Vagina (tissue), 2 donors: ENCODE measurements around the gene AP4E1. TPM values are rescaled to one million over a fixed set of nuclear protein-coding genes. Genes with fewer than 3 reads are reported as not detected.
"Not testable (repeated sequence)": the region's sequence is repeated elsewhere in the genome, so short reads cannot be mapped to it uniquely, and the experiment has no call there.

ENCODE experiments used
- DNase-seq, 2 donors: peaks; one replicate each; pipeline ENCODE4 v3.0.0-alpha.2; 2017; ENCODE audit errors: extremely low spot score in 2 of 2
- H3K27ac ChIP-seq: fragments of 200-600 bp; sonication (generic); one replicate; pipeline ENCODE4 v1.5.1; 2019
- H3K27me3 ChIP-seq: fragments of 200-600 bp; sonication (generic); one replicate; pipeline ENCODE4 v1.5.1; 2019
- H3K36me3 ChIP-seq, 2 donors: fragments of 200-600 bp; sonication (generic); one replicate each; pipeline ENCODE4 v1.5.1; 2017 to 2019
- H3K4me1 ChIP-seq: fragments of 200-600 bp; sonication (generic); one replicate; pipeline ENCODE4 v1.5.1; 2019
- H3K4me3 ChIP-seq, 2 donors: fragments of 200-600 bp; sonication (generic); 1 replicate in 1 of 2; 2 replicates in 1 of 2; pipeline ENCODE4 v1.5.1; 2016 to 2019
- H3K9me3 ChIP-seq: fragments of 200-600 bp; sonication (generic); one replicate; pipeline ENCODE4 v1.5.1; 2019
- POLR2A ChIP-seq, 2 donors: fragments of 450-650 bp; IDR thresholded peaks; one replicate each; pipeline ENCODE4 v1.6.1; 2017; ENCODE audit warnings: antibody characterized with exemption in 2 of 2, mild to moderate bottlenecking in 2 of 2, moderate library complexity in 2 of 2
- POLR2AphosphoS5 ChIP-seq, 2 donors: sonication (generic); formaldehyde crosslinking; IDR thresholded peaks; one replicate each; pipeline ENCODE4 v1.9.0; 2017; ENCODE audit warnings: antibody characterized with exemption in 2 of 2, mild to moderate bottlenecking in 2 of 2, low read depth in 1 of 2; ENCODE audit not compliant: insufficient read depth in 1 of 2
- intact Hi-C: fragments of 100-400 bp; cut with DNase I; formaldehyde crosslinking; loops from one replicate; pipeline ENCODE4 v1.15.1; 2023
- total RNA-seq: library from RNA; depleted of rRNA; stranded (reverse); fragments of >200 nt; gene quantifications from one replicate; pipeline ENCODE4 v1.2.3, GENCODE V29; 2016
- TF ChIP-seq, protein P1 (sequence below), 3 experiments: fragments of 450-650 bp in 2 of 3; fragments of 200-600 bp in 1 of 3; sonication (generic) in 1 of 3; IDR thresholded peaks; one replicate each; pipeline ENCODE4 v1.5.1; 2017 to 2019; ENCODE audit warnings: antibody characterized with exemption in 3 of 3, mild to moderate bottlenecking in 2 of 3, moderate library complexity in 2 of 3

Gene AP4E1
- total RNA-seq, 1 donor from 2014 or later: 7.4 TPM

DNA sequence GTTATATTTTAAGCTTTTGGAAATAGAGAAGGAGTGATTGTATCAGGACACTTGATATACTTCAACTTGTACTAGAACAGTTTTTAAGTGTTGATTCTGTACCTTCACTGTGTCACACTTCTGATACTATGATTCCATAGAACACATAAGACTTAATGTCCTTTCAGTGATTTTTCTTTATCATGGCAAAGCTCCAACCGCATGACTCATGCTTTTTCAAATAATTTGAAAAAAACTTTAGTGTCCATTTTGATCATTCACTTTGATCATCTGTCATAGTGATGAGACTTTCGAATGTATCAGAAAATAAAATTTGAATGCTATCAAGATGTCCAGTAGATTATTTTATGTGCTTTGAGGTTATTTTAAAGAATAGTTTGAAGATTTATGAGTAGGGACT, 32.0 kb downstream of the AP4E1 start:
- Histone ChIP-seq H3K4me3 (no peak overlapping the region), H3K27me3 (no peaks in the 10 kb centered on the region), H3K36me3 (peaks cover 0 to 23% of the 10 kb centered on the region in 2 donors), H3K27ac (no peak overlapping the region), H3K9me3 (no peaks in the 10 kb centered on the region), H3K4me1 (peaks cover 6% of the 10 kb centered on the region)
- no peak for DNase-seq
- intact Hi-C loops: no loop called here
- TF ChIP-seq, protein P1, sequence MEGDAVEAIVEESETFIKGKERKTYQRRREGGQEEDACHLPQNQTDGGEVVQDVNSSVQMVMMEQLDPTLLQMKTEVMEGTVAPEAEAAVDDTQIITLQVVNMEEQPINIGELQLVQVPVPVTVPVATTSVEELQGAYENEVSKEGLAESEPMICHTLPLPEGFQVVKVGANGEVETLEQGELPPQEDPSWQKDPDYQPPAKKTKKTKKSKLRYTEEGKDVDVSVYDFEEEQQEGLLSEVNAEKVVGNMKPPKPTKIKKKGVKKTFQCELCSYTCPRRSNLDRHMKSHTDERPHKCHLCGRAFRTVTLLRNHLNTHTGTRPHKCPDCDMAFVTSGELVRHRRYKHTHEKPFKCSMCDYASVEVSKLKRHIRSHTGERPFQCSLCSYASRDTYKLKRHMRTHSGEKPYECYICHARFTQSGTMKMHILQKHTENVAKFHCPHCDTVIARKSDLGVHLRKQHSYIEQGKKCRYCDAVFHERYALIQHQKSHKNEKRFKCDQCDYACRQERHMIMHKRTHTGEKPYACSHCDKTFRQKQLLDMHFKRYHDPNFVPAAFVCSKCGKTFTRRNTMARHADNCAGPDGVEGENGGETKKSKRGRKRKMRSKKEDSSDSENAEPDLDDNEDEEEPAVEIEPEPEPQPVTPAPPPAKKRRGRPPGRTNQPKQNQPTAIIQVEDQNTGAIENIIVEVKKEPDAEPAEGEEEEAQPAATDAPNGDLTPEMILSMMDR (IDR thresholded peaks at IDR 0.05): no peak
- TF ChIP-seq POLR2A (IDR thresholded peaks at IDR 0.05) (no peak), POLR2AphosphoS5 (IDR thresholded peaks at IDR 0.05; ENCODE audit: insufficient read depth in 1 of 2, low read depth in 1 of 2) (no peak)

DNA sequence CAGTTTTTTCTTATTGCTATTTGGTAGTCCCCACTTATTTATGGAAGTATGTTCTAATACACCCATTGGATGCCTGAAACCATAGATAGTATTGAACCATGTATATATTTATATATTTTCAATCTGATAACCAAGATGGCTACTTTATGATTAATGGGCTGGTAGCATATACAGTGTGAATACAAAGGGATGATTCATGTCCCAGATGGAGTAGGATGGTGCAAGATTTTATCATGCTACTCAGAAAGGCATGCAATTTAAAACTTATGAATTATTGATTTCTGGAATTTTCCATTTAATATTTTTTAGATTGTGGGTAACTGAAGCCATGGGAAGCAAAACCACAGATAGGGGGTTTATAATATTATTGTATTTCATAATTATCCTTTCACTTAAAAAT, 35.2 kb downstream of the AP4E1 start:
- intact Hi-C loops: no loop called here
- Histone ChIP-seq H3K4me3 (no peak overlapping the region), H3K27me3 (no peaks in the 10 kb centered on the region)

DNA sequence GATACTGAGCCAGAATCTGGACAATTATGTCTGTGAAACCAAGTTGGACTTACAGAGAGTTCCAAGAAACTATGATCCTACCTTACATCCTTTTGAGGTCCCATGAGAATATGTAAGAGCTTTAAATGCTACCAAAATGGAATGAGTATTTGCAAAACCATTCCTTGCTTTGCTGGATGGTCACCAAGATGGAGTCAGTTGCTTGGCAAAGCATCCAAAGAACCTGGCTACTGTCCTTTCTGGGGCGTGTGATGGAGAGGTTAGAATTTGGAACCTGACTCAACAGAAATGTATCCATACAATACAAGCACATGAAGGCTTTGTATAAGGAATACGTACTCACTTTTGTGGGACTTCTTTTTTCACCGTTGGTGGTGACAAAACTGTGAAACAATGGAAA, 36.2 kb downstream of the AP4E1 start:
- no peaks in the 10 kb centered on the region for H3K9me3 ChIP-seq
- H3K4me3 ChIP-seq: no peak overlapping the region
- TF ChIP-seq, protein P1 (IDR thresholded peaks at IDR 0.05): no peak
- TF ChIP-seq POLR2A (IDR thresholded peaks at IDR 0.05): no peak
- H3K4me1 ChIP-seq: peaks cover 6% of the 10 kb centered on the region
- H3K36me3 ChIP-seq: peaks cover 0 to 20% of the 10 kb centered on the region in 2 donors
- no peaks in the 10 kb centered on the region for H3K27me3 ChIP-seq
- intact Hi-C loops: no loop called here
- DNase-seq: no peak
- H3K27ac ChIP-seq: no peak overlapping the region

More for the DNA sequence above, 35.2 kb downstream of the AP4E1 start:
- peaks cover 6% of the 10 kb centered on the region for H3K4me1 ChIP-seq
- peaks cover 0 to 20% of the 10 kb centered on the region in 2 donors for H3K36me3 ChIP-seq
- DNase-seq: no peak
- no peak overlapping the region for H3K27ac ChIP-seq
- no peaks in the 10 kb centered on the region for H3K9me3 ChIP-seq
- TF ChIP-seq POLR2AphosphoS5 (IDR thresholded peaks at IDR 0.05; ENCODE audit: insufficient read depth in 1 of 2, low read depth in 1 of 2) (no peak), POLR2A (IDR thresholded peaks at IDR 0.05) (no peak)
- TF ChIP-seq, protein P1 (IDR thresholded peaks at IDR 0.05): no peak

DNA sequence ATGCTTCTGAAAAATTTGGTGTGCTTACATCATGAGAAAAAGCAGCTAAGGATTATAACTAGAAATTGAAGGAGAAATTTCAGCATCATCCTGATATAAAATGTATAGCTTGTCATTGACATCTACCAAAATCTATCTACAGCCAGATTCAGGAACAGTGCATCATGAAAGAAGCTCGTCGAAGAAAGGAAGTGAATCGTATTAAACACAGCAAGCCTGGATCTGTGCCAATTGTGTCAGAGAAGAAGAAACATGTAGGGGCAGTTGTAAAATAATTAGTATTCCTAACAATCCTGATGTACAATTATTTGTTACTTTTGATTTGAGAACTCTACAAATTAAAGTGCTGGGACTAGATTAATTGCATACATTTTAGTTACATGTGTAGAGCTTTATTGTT, 37.2 kb downstream of the AP4E1 start:
- TF ChIP-seq POLR2AphosphoS5 (IDR thresholded peaks at IDR 0.05; ENCODE audit: insufficient read depth in 1 of 2, low read depth in 1 of 2) (no peak), POLR2A (IDR thresholded peaks at IDR 0.05) (no peak)
- TF ChIP-seq, protein P1 (IDR thresholded peaks at IDR 0.05): no peak
- H3K4me3 ChIP-seq: no peak overlapping the region
- peaks cover 0 to 31% of the 10 kb centered on the region in 2 donors for H3K36me3 ChIP-seq
- no peaks in the 10 kb centered on the region for H3K4me1 ChIP-seq
- H3K9me3 ChIP-seq: no peaks in the 10 kb centered on the region
- H3K27ac ChIP-seq: no peak overlapping the region
- intact Hi-C loops: no loop called here
- no peaks in the 10 kb centered on the region for H3K27me3 ChIP-seq
- no peak for DNase-seq

DNA sequence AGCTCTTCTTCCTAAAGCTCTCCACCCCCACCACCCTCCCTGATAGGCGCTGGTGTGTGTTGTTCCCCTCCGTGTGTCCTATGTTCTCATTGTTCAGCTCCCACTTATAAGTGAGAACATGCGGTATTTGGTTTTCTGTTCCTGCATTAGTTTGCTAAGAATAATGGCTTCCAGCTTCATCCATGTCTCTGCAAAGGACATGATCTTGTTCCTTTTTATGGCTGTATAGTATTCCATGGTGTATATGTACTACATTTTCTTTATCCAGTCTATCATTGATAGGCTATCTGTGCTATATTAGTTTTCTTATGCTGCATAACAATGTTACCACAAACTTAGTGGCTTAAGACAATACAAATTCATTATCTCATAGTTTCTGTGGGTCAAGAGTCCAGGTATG, 42.3 kb downstream of the AP4E1 start:
- DNase-seq, H3K27me3 ChIP-seq, H3K9me3 ChIP-seq, H3K27ac ChIP-seq, H3K4me3 ChIP-seq, intact Hi-C loops, H3K4me1 ChIP-seq: not testable (repeated sequence)
- H3K36me3 ChIP-seq: peaks cover 0 to 35% of the 10 kb centered on the region in 2 donors

DNA sequence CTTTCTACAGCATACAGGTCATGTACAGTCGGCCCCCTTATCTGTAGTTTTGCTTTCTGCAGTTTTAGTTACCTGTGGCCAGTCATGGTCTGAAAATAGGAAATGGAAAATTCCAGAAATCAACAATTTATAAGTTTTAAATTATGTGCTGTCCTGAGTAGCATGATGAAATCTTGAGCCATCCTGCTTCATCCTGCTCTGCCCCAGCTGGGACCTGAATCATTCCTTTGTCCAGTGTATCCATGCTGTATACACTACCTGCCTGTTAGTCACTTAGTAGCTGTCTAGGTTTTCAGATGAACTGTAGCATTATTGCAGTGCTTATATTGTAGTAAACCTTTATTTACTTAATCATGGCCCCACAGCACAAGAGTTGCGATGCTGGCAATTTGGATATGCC, 44.8 kb downstream of the AP4E1 start:
- TF ChIP-seq, protein P1 (IDR thresholded peaks at IDR 0.05): no peak
- TF ChIP-seq POLR2AphosphoS5 (IDR thresholded peaks at IDR 0.05; ENCODE audit: insufficient read depth in 1 of 2, low read depth in 1 of 2) (no peak), POLR2A (IDR thresholded peaks at IDR 0.05) (no peak)
- intact Hi-C loops: no loop called here
- peaks cover 0 to 55% of the 10 kb centered on the region in 2 donors for H3K36me3 ChIP-seq

DNA sequence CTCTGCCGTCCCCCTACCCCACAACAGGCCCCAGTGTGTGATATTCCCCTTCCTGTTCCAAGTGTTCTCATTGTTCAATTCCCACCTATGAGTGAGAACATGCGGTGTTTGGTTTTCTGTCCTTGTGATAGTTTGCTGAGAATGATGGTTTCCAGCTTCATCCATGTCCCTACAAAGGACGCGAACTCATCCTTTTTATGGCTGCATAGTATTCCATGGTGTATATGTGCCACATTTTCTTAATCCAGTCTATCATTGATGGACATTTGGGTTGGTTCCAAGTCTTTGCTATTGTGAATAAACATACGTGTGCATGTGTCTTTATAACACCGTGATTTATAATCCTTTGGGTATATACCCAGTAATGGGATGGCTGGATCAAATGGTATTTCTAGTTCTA, 46.4 kb downstream of the AP4E1 start:
- H3K27ac ChIP-seq, H3K4me3 ChIP-seq, intact Hi-C loops, H3K9me3 ChIP-seq, H3K4me1 ChIP-seq, H3K27me3 ChIP-seq, DNase-seq: not testable (repeated sequence)
- peaks cover 0 to 65% of the 10 kb centered on the region in 2 donors for H3K36me3 ChIP-seq

More for the DNA sequence above, 44.8 kb downstream of the AP4E1 start:
- H3K4me3 ChIP-seq: no peak overlapping the region
- H3K27me3 ChIP-seq: no peaks in the 10 kb centered on the region
- no peaks in the 10 kb centered on the region for H3K9me3 ChIP-seq
- H3K27ac ChIP-seq: no peak overlapping the region
- H3K4me1 ChIP-seq: no peaks in the 10 kb centered on the region
- no peak for DNase-seq
